Kidney (tissue), 14 donors: ENCODE data around the gene MAP4. TPM values are rescaled to one million over a fixed set of nuclear protein-coding genes. Genes with fewer than 3 reads are reported as not detected.

Source experiments
- DNase-seq, 5 donors: peaks; one replicate each; pipeline ENCODE4 v3.0.0-alpha.2; 2013 to 2020
- FAIRE-seq: peaks from 2 replicates; lab custom pipeline; 2012; peaks lifted over from hg19 to GRCh38; lab: Jason Lieb, UNC
- H3K27ac ChIP-seq, 2 donors: one replicate each; pipeline ENCODE4 v1.7.0; 2013; ENCODE audit warnings: low read depth in 2 of 2, low read length in 2 of 2, inconsistent platforms in 1 of 2
- H3K27me3 ChIP-seq: one replicate; pipeline ENCODE4 v1.7.1; 2013; ENCODE audit warnings: low read length, inconsistent platforms; ENCODE audit not compliant: control insufficient read depth, insufficient read depth
- H3K36me3 ChIP-seq, 3 donors: one replicate each; pipeline versions ENCODE4 v1.7.0 to v1.7.1; 2013; ENCODE audit warnings: low read length in 3 of 3, control low read depth in 1 of 3, inconsistent platforms in 1 of 3; ENCODE audit not compliant: insufficient read depth in 3 of 3, control insufficient read depth in 2 of 3
- H3K4me1 ChIP-seq, 3 donors: one replicate each; pipeline versions ENCODE4 v1.7.0 to v1.7.1; 2013; ENCODE audit warnings: low read length in 3 of 3, inconsistent platforms in 1 of 3, low read depth in 1 of 3; ENCODE audit not compliant: control insufficient read depth in 2 of 3, insufficient read depth in 2 of 3
- H3K4me3 ChIP-seq, 3 donors: one replicate each; pipeline versions ENCODE4 v1.7.0 to v1.8.1; 2013; ENCODE audit warnings: low read length in 3 of 3, control low read depth in 1 of 3, inconsistent platforms in 1 of 3
- H3K9ac ChIP-seq, 3 donors: one replicate each; pipeline versions ENCODE4 v1.7.0 to v1.7.1; 2013; ENCODE audit warnings: low read length in 3 of 3, control low read depth in 1 of 3, inconsistent platforms in 1 of 3
- H3K9me3 ChIP-seq, 3 donors: one replicate each; pipeline versions ENCODE4 v1.7.0 to v1.7.1; 2013; ENCODE audit warnings: low read length in 3 of 3, control low read depth in 1 of 3, inconsistent platforms in 1 of 3; ENCODE audit not compliant: control insufficient read depth in 2 of 3, insufficient read depth in 1 of 3
- intact Hi-C: fragments of 100-400 bp; cut with DNase I; formaldehyde crosslinking; loops from one replicate; pipeline ENCODE4 v1.11.1; 2022
- polyA plus RNA-seq: library from polyadenylated mRNA; stranded (reverse); fragments of 350-450 nt; fragmentation: Illumina TruSeq; extraction: RNeasy Lipid Tissue Mini Kit (QIAGEN cat#74804); gene quantifications from one replicate; pipeline ENCODE4 v1.2.3, GENCODE V29; 2014; ENCODE audit warnings: low read depth, low replicate concordance; ENCODE audit not compliant: insufficient read depth
- total RNA-seq: library from RNA; stranded (reverse); fragmentation: NEBNext Ultra II Directional; extraction: Animal tissue kit (Norgen Biotek cat#: 25700); gene quantifications from one replicate; pipeline ENCODE4 v1.2.1, GENCODE V29; 2021
- TF ChIP-seq, protein P1 (sequence below): IDR thresholded peaks from 3 replicates; pipeline ENCODE4 v1.5.1; 2012; ENCODE audit warnings: mild to moderate bottlenecking, moderate library complexity, borderline replicate concordance; ENCODE audit not compliant: insufficient read depth; ENCODE audit errors: extremely low read depth
- donor health status: control.
- donor health status: control.
- donor health status: control.
- donor health status: control.
- donor health status: control.
- donor health status: DM: yes; HTN: yes; CAD: no.
- donor health status: Normal renal cell carcinoma (clear cell type).

MAP4 gene
- total and polyA plus RNA-seq, 2 donors from 2014 or later, result 69.6 to 239 TPM

DNA sequence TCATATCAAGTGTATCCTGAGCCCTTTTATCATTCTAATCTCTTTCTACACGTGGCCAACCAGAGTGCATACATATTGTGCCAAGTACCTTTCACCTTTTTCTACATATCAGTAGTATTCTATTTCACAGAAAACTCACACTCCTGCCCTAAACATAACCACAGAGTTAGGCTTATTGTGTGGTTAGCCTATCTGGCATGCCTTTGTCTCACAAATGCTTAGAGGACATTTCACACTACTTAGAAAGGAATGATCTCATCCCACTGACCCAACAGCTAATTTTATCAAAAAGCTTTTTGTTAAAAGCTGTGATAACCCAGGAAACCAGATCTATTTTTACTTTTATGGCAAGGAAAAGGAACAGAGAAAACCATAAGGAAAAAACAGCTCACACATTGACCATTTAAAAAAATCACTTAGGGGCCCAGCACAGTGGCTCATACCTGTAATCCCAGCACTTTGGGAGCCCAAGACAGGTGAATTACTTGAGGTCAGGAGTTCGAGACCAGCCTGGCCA is 17.8 kb upstream of the MAP4 start:
- Histone ChIP-seq H3K4me3 (no peak overlapping the region), H3K4me1 (peaks cover 0 to 3% (median 0%) of the 10 kb centered on the region in 3 donors), H3K9ac (no peak overlapping the region), H3K36me3 (no peaks in the 10 kb centered on the region), H3K27ac (no peak overlapping the region), H3K27me3 (no peaks in the 10 kb centered on the region), H3K9me3 (no peaks in the 10 kb centered on the region)
- FAIRE-seq (no peak), DNase-seq (no peak)
- TF ChIP-seq, protein P1, sequence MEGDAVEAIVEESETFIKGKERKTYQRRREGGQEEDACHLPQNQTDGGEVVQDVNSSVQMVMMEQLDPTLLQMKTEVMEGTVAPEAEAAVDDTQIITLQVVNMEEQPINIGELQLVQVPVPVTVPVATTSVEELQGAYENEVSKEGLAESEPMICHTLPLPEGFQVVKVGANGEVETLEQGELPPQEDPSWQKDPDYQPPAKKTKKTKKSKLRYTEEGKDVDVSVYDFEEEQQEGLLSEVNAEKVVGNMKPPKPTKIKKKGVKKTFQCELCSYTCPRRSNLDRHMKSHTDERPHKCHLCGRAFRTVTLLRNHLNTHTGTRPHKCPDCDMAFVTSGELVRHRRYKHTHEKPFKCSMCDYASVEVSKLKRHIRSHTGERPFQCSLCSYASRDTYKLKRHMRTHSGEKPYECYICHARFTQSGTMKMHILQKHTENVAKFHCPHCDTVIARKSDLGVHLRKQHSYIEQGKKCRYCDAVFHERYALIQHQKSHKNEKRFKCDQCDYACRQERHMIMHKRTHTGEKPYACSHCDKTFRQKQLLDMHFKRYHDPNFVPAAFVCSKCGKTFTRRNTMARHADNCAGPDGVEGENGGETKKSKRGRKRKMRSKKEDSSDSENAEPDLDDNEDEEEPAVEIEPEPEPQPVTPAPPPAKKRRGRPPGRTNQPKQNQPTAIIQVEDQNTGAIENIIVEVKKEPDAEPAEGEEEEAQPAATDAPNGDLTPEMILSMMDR, result no peak
- intact Hi-C loops, result no loop called here

DNA sequence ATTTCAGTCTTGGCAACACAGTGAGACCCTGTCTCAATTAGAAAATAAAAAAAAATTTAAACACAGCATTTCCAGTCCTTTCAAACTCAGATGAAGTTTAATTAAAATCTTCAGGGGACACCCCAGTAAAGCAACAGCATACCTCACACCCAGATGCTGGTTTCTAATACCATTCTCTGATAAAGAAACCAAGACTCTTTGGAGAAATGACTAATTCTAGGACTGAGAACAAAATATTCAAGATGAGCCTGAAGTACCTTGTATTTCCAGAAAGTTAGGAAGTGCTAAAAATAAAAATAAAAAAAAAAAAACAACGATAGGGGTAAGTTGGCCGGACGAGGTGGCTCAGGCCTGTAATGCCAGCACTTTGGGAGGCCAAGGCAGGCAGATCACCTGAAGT is 14.0 kb upstream of the MAP4 start:
- H3K4me1 ChIP-seq, result peaks cover 0 to 9% (median 0%) of the 10 kb centered on the region in 3 donors
- no peaks in the 10 kb centered on the region for H3K9me3 ChIP-seq
- intact Hi-C loops, result no loop called here
- TF ChIP-seq, protein P1, result no peak
- FAIRE-seq, result no peak
- no peak overlapping the region for H3K9ac ChIP-seq
- H3K27ac ChIP-seq, result no peak overlapping the region
- DNase-seq, result no peak
- H3K4me3 ChIP-seq, result no peak overlapping the region
- H3K36me3 ChIP-seq, result no peaks in the 10 kb centered on the region
- H3K27me3 ChIP-seq, result no peaks in the 10 kb centered on the region

DNA sequence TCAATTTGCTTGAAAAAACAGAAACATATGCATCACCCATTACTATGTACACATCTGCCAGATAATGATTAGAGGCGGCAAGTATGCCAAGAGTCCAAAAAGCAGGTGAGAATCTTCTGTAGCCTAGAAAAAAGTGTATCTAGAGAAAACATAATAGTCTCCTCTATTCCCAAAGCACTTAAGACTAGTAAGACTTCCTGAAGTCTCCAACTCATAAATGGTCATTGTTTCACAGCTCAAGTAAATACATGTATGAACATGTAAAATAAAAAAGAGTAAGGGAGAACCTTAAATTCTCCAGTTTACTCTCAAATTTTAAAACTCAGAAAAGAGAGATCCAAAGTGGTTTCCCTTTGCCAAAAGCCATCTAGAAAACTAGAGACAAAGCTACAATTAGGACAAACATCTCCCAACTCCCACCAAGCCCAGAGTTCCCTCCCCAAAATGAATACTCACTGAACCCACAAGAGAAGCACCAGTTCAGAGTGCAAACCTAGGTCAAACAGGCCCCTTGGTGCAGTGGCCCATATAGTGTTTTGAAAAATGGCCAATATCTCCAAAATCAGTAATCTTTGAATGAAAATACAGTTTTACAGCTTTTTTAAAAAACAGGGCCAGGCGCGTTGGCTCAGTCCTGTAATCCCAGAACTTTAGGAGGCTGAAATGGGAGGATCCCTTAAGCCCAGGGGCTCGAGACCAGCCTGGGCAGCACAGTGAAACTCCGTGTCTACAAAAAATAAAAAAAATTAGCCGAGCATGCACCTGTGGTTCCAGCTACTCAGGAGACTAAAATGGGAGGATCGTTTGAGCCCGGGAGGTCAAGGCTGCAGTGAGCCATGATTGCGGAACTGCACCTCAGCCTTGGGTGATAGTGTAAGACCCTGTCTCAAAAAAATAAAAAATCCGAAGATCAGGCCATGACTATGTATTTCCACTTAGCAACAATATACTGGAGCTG is 11.0 kb upstream of the MAP4 start:
- no peak for FAIRE-seq

More for the DNA sequence above, 11.0 kb upstream of the MAP4 start:
- Histone ChIP-seq H3K4me3 (no peak overlapping the region), H3K4me1 (peaks cover 2 to 9% (median 3%) of the 10 kb centered on the region in 3 donors), H3K9ac (no peak overlapping the region), H3K27me3 (no peaks in the 10 kb centered on the region), H3K9me3 (no peaks in the 10 kb centered on the region), H3K27ac (no peak overlapping the region), H3K36me3 (no peaks in the 10 kb centered on the region)
- TF ChIP-seq, protein P1, result no peak
- intact Hi-C loops, result no loop called here
- no peak for DNase-seq
